RWPE1 (cell line): ENCODE measurements around the gene FFAR4.

Experiments used
- CTCF ChIA-PET: fragments of 350-600 bp; sonication (Branson Sonifier 250); formaldehyde crosslinking; extraction: SDS; loops from one replicate; lab custom pipeline; 2021; lab: Yijun Ruan, JAX
- POLR2A ChIA-PET: fragments of 400-600 bp; formaldehyde crosslinking; extraction: SDS; loops from one replicate; lab custom pipeline; 2020; ENCODE audit warnings: antibody characterized with exemption; ENCODE audit not compliant: low non-redundant PET; lab: Yijun Ruan, JAX
- DNase-seq: peaks from one replicate; pipeline ENCODE4 v3.0.0; 2012; ENCODE audit warnings: low spot score
- H3K27ac ChIP-seq: fragments of 450-650 bp; 2 replicates; pipeline ENCODE4 v1.5.1; 2017
- CTCF ChIP-seq: fragments of 450-650 bp; conservative IDR thresholded peaks from 2 replicates; pipeline ENCODE4 v1.5.1; 2017; ENCODE audit warnings: low read depth, mild to moderate bottlenecking

Gene FFAR4

GRCh38 chr10:93630625-93631557 lies 64.4 kb downstream of the FFAR4 start:
- no peak overlapping the region for H3K27ac ChIP-seq
- CTCF ChIA-PET: no interaction called here

More at GRCh38 chr10:93630625-93631557, 64.4 kb downstream of the FFAR4 start:
- no peak for DNase-seq
- no peak for TF ChIP-seq CTCF
- POLR2A ChIA-PET: no interaction called here
